Measurements from ENCODE around the gene LDLRAD4.

The LDLRAD4 gene

GRCh38 chr18:13418013-13418710 lies 199.6 kb downstream of the LDLRAD4 start:
- Histone ChIP-seq H3K27ac (ENCODE audit: low read length) (no peak overlapping the region), H3K36me3 (ENCODE audit: insufficient read depth, low read depth, low read length) (no peaks in the 10 kb centered on the region), H3K9me3 (ENCODE audit: insufficient read depth, low read depth, low read length) (no peaks in the 10 kb centered on the region), H3K4me1 (ENCODE audit: insufficient read depth, low read length) (peaks cover 8% of the 10 kb centered on the region), H3K9ac (ENCODE audit: low read depth, low read length) (no peak overlapping the region), H3K27me3 (ENCODE audit: insufficient read depth, low read length) (no peaks in the 10 kb centered on the region), H3K4me3 (ENCODE audit: low read length) (no peak overlapping the region)

GRCh38 chr18:13420969-13421686 lies 202.6 kb downstream of the LDLRAD4 start:
- Histone ChIP-seq H3K4me1 (ENCODE audit: insufficient read depth, low read length) (no peaks in the 10 kb centered on the region), H3K9ac (ENCODE audit: low read depth, low read length) (no peak overlapping the region), H3K9me3 (ENCODE audit: insufficient read depth, low read depth, low read length) (no peaks in the 10 kb centered on the region), H3K4me3 (ENCODE audit: low read length) (no peak overlapping the region), H3K27me3 (ENCODE audit: insufficient read depth, low read length) (no peaks in the 10 kb centered on the region), H3K36me3 (ENCODE audit: insufficient read depth, low read depth, low read length) (no peaks in the 10 kb centered on the region), H3K27ac (ENCODE audit: low read length) (no peak overlapping the region)

GRCh38 chr18:13422541-13423147 lies 204.1 kb downstream of the LDLRAD4 start:
- Histone ChIP-seq H3K9me3 (ENCODE audit: insufficient read depth, low read depth, low read length) (no peaks in the 10 kb centered on the region), H3K9ac (ENCODE audit: low read depth, low read length) (no peak overlapping the region), H3K27ac (ENCODE audit: low read length) (no peak overlapping the region), H3K27me3 (ENCODE audit: insufficient read depth, low read length) (no peaks in the 10 kb centered on the region), H3K4me1 (ENCODE audit: insufficient read depth, low read length) (no peaks in the 10 kb centered on the region), H3K4me3 (ENCODE audit: low read length) (no peak overlapping the region), H3K36me3 (ENCODE audit: insufficient read depth, low read depth, low read length) (no peaks in the 10 kb centered on the region)

- H3K27me3 ChIP-seq (ENCODE audit: insufficient read depth, low read length), result no peaks in the 10 kb centered on the region
- no peaks in the 10 kb centered on the region for H3K9me3 ChIP-seq (ENCODE audit: insufficient read depth, low read depth, low read length)
- H3K9ac ChIP-seq (ENCODE audit: low read depth, low read length), result no peak overlapping the region
- H3K4me3 ChIP-seq (ENCODE audit: low read length), result no peak overlapping the region
- H3K27ac ChIP-seq (ENCODE audit: low read length), result no peak overlapping the region
- no peaks in the 10 kb centered on the region for H3K4me1 ChIP-seq (ENCODE audit: insufficient read depth, low read length)
- no peaks in the 10 kb centered on the region for H3K36me3 ChIP-seq (ENCODE audit: insufficient read depth, low read depth, low read length)
Measured at GRCh38 chr18:13423352-13423751, 204.8 kb downstream of the LDLRAD4 start.

GRCh38 chr18:13424363-13424762 lies 205.8 kb downstream of the LDLRAD4 start:
- H3K36me3 ChIP-seq (ENCODE audit: insufficient read depth, low read depth, low read length), result no peaks in the 10 kb centered on the region
- H3K9ac ChIP-seq (ENCODE audit: low read depth, low read length), result no peak overlapping the region

GRCh38 chr18:13425357-13426091 lies 207.0 kb downstream of the LDLRAD4 start:
- no peaks in the 10 kb centered on the region for H3K27me3 ChIP-seq (ENCODE audit: insufficient read depth, low read length)
- H3K9me3 ChIP-seq (ENCODE audit: insufficient read depth, low read depth, low read length), result no peaks in the 10 kb centered on the region
- no peaks in the 10 kb centered on the region for H3K36me3 ChIP-seq (ENCODE audit: insufficient read depth, low read depth, low read length)
- H3K4me1 ChIP-seq (ENCODE audit: insufficient read depth, low read length), result no peaks in the 10 kb centered on the region
- no peak overlapping the region for H3K27ac ChIP-seq (ENCODE audit: low read length)
- H3K4me3 ChIP-seq (ENCODE audit: low read length), result no peak overlapping the region
- H3K9ac ChIP-seq (ENCODE audit: low read depth, low read length), result no peak overlapping the region

More at GRCh38 chr18:13424363-13424762, 205.8 kb downstream of the LDLRAD4 start:
- Histone ChIP-seq H3K4me1 (ENCODE audit: insufficient read depth, low read length) (no peaks in the 10 kb centered on the region), H3K4me3 (ENCODE audit: low read length) (no peak overlapping the region), H3K9me3 (ENCODE audit: insufficient read depth, low read depth, low read length) (no peaks in the 10 kb centered on the region), H3K27ac (ENCODE audit: low read length) (no peak overlapping the region), H3K27me3 (ENCODE audit: insufficient read depth, low read length) (no peaks in the 10 kb centered on the region)

- H3K4me1 ChIP-seq (ENCODE audit: insufficient read depth, low read length), result no peaks in the 10 kb centered on the region
Measured at GRCh38 chr18:13427354-13427753, 208.8 kb downstream of the LDLRAD4 start.

GRCh38 chr18:13428319-13428718 lies 209.8 kb downstream of the LDLRAD4 start:
- H3K27ac ChIP-seq (ENCODE audit: low read length), result no peak overlapping the region
- H3K9me3 ChIP-seq (ENCODE audit: insufficient read depth, low read depth, low read length), result no peaks in the 10 kb centered on the region
- H3K9ac ChIP-seq (ENCODE audit: low read depth, low read length), result no peak overlapping the region
- H3K27me3 ChIP-seq (ENCODE audit: insufficient read depth, low read length), result no peaks in the 10 kb centered on the region
- no peaks in the 10 kb centered on the region for H3K36me3 ChIP-seq (ENCODE audit: insufficient read depth, low read depth, low read length)
- H3K4me1 ChIP-seq (ENCODE audit: insufficient read depth, low read length), result no peaks in the 10 kb centered on the region
- H3K4me3 ChIP-seq (ENCODE audit: low read length), result no peak overlapping the region

More at GRCh38 chr18:13427354-13427753, 208.8 kb downstream of the LDLRAD4 start:
- H3K9me3 ChIP-seq (ENCODE audit: insufficient read depth, low read depth, low read length), result no peaks in the 10 kb centered on the region
- H3K4me3 ChIP-seq (ENCODE audit: low read length), result no peak overlapping the region
- H3K27me3 ChIP-seq (ENCODE audit: insufficient read depth, low read length), result no peaks in the 10 kb centered on the region
- H3K27ac ChIP-seq (ENCODE audit: low read length), result no peak overlapping the region
- H3K9ac ChIP-seq (ENCODE audit: low read depth, low read length), result no peak overlapping the region
- no peaks in the 10 kb centered on the region for H3K36me3 ChIP-seq (ENCODE audit: insufficient read depth, low read depth, low read length)

GRCh38 chr18:13429016-13429415 lies 210.5 kb downstream of the LDLRAD4 start:
- Histone ChIP-seq H3K27me3 (ENCODE audit: insufficient read depth, low read length) (no peaks in the 10 kb centered on the region), H3K9me3 (ENCODE audit: insufficient read depth, low read depth, low read length) (no peaks in the 10 kb centered on the region), H3K27ac (ENCODE audit: low read length) (no peak overlapping the region), H3K36me3 (ENCODE audit: insufficient read depth, low read depth, low read length) (no peaks in the 10 kb centered on the region), H3K4me3 (ENCODE audit: low read length) (no peak overlapping the region), H3K9ac (ENCODE audit: low read depth, low read length) (no peak overlapping the region), H3K4me1 (ENCODE audit: insufficient read depth, low read length) (no peaks in the 10 kb centered on the region)

- Histone ChIP-seq H3K36me3 (ENCODE audit: insufficient read depth, low read depth, low read length) (no peaks in the 10 kb centered on the region), H3K9ac (ENCODE audit: low read depth, low read length) (no peak overlapping the region), H3K4me1 (ENCODE audit: insufficient read depth, low read length) (no peaks in the 10 kb centered on the region), H3K4me3 (ENCODE audit: low read length) (no peak overlapping the region), H3K27ac (ENCODE audit: low read length) (no peak overlapping the region), H3K27me3 (ENCODE audit: insufficient read depth, low read length) (no peaks in the 10 kb centered on the region), H3K9me3 (ENCODE audit: insufficient read depth, low read depth, low read length) (no peaks in the 10 kb centered on the region)
Measured at GRCh38 chr18:13429884-13430510, 211.4 kb downstream of the LDLRAD4 start.

- H3K4me1 ChIP-seq (ENCODE audit: insufficient read depth, low read length), result no peaks in the 10 kb centered on the region
- H3K9me3 ChIP-seq (ENCODE audit: insufficient read depth, low read depth, low read length), result no peaks in the 10 kb centered on the region
- H3K27ac ChIP-seq (ENCODE audit: low read length), result no peak overlapping the region
- no peaks in the 10 kb centered on the region for H3K36me3 ChIP-seq (ENCODE audit: insufficient read depth, low read depth, low read length)
- H3K4me3 ChIP-seq (ENCODE audit: low read length), result no peak overlapping the region
- H3K27me3 ChIP-seq (ENCODE audit: insufficient read depth, low read length), result no peaks in the 10 kb centered on the region
- no peak overlapping the region for H3K9ac ChIP-seq (ENCODE audit: low read depth, low read length)
Measured at GRCh38 chr18:13430663-13431062, 212.1 kb downstream of the LDLRAD4 start.

All from iPS-20b (cell line).